HL-60 (cell line): Measurements from ENCODE around the gene LSAMP.
A peak's percentile ranks its signal among the peaks of the same experiment; 100 is the strongest.

Experiments used
- DNase-seq, 2 experiments: peaks; one replicate each; pipeline ENCODE4 v3.0.0-alpha.2; 2010 to 2020; ENCODE audit warnings: low read depth in 1 of 2, low spot score in 1 of 2
- H3K27ac ChIP-seq: fragments of 250-450 bp; sonication (Bioruptor Pico); replicated peaks from 2 replicates; pipeline ENCODE4 v1.5.1; 2020; ENCODE audit warnings: mild to moderate bottlenecking, moderate library complexity
- H3K27me3 ChIP-seq: fragments of 250-450 bp; sonication (Bioruptor Pico); 2 replicates; pipeline ENCODE4 v1.5.1; 2021; ENCODE audit warnings: mild to moderate bottlenecking, moderate library complexity; ENCODE audit not compliant: insufficient read depth, poor library complexity, severe bottlenecking
- H3K4me3 ChIP-seq: replicated peaks from 2 replicates; pipeline ENCODE4 v1.5.1; 2011; ENCODE audit warnings: mild to moderate bottlenecking, control low read depth, low read length; ENCODE audit not compliant: insufficient read depth
- GABPA ChIP-seq: IDR thresholded peaks from 2 replicates; pipeline ENCODE4 v1.6.1; 2012; ENCODE audit warnings: low read depth
- POLR2AphosphoS5 ChIP-seq: IDR thresholded peaks from 2 replicates; pipeline ENCODE4 v1.6.1; 2012; ENCODE audit warnings: low read depth
- SPI1 ChIP-seq: IDR thresholded peaks from 2 replicates; pipeline ENCODE4 v1.6.1; 2012; ENCODE audit warnings: low read depth, mild to moderate bottlenecking, borderline replicate concordance
- TF ChIP-seq, protein P1 (sequence below): IDR thresholded peaks from one replicate; pipeline ENCODE4 v1.5.1; 2011; ENCODE audit warnings: low read length, control low read depth, inconsistent platforms; ENCODE audit not compliant: insufficient read depth
- TF ChIP-seq, protein P2 (sequence below): IDR thresholded peaks from 2 replicates; pipeline ENCODE4 v1.6.1; 2012; ENCODE audit warnings: low read depth; ENCODE audit not compliant: insufficient replicate concordance

LSAMP gene

DNA sequence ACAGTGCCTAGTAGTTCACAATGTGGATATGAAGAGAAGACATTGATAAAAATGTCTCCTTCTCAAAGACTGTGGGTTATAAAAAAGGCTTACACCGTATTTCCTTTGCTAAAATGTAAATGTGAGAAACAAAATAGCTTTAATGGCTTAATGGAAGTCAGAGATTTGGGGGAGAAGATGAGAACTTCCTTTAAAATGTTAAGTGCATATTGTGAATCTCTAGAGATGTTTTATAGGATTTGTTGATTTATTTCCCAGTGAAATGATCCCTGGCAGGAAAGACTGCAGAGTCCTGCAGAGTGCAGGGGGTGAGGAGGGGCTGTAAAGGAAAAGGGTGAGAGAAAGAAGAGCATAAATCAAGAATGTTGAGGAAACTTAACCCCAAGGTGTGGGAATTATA, 516.9 kb downstream of the LSAMP start:
- H3K4me3 ChIP-seq = no peak overlapping the region
- no peak for TF ChIP-seq GABPA
- no peak for TF ChIP-seq SPI1
- TF ChIP-seq, protein P1, sequence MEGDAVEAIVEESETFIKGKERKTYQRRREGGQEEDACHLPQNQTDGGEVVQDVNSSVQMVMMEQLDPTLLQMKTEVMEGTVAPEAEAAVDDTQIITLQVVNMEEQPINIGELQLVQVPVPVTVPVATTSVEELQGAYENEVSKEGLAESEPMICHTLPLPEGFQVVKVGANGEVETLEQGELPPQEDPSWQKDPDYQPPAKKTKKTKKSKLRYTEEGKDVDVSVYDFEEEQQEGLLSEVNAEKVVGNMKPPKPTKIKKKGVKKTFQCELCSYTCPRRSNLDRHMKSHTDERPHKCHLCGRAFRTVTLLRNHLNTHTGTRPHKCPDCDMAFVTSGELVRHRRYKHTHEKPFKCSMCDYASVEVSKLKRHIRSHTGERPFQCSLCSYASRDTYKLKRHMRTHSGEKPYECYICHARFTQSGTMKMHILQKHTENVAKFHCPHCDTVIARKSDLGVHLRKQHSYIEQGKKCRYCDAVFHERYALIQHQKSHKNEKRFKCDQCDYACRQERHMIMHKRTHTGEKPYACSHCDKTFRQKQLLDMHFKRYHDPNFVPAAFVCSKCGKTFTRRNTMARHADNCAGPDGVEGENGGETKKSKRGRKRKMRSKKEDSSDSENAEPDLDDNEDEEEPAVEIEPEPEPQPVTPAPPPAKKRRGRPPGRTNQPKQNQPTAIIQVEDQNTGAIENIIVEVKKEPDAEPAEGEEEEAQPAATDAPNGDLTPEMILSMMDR = no peak
- no peak for TF ChIP-seq POLR2AphosphoS5
- TF ChIP-seq, protein P2, sequence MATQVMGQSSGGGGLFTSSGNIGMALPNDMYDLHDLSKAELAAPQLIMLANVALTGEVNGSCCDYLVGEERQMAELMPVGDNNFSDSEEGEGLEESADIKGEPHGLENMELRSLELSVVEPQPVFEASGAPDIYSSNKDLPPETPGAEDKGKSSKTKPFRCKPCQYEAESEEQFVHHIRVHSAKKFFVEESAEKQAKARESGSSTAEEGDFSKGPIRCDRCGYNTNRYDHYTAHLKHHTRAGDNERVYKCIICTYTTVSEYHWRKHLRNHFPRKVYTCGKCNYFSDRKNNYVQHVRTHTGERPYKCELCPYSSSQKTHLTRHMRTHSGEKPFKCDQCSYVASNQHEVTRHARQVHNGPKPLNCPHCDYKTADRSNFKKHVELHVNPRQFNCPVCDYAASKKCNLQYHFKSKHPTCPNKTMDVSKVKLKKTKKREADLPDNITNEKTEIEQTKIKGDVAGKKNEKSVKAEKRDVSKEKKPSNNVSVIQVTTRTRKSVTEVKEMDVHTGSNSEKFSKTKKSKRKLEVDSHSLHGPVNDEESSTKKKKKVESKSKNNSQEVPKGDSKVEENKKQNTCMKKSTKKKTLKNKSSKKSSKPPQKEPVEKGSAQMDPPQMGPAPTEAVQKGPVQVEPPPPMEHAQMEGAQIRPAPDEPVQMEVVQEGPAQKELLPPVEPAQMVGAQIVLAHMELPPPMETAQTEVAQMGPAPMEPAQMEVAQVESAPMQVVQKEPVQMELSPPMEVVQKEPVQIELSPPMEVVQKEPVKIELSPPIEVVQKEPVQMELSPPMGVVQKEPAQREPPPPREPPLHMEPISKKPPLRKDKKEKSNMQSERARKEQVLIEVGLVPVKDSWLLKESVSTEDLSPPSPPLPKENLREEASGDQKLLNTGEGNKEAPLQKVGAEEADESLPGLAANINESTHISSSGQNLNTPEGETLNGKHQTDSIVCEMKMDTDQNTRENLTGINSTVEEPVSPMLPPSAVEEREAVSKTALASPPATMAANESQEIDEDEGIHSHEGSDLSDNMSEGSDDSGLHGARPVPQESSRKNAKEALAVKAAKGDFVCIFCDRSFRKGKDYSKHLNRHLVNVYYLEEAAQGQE = no peak
- H3K27me3 ChIP-seq = no peaks in the 10 kb centered on the region
- no peak overlapping the region for H3K27ac ChIP-seq
- no peak for DNase-seq

DNA sequence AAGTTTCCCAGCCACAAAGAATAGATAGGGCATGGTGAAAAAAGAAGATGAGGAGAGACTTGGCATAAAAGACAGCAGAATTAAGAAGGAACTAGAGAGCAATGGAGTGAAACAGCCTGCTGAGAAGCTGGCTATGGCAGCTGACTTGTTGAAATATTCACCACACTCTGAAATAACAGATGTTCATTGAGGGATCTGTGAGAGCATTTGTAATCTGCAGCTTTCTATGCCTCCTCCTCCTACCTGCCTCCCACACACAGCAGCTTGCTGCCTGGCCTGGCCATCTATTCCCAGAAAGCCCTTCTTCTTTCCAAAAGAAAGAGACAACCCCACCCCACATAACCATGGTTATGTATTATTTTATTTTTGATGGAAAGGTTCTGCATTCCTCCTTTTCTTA, 518.1 kb downstream of the LSAMP start:
- H3K4me3 ChIP-seq = no peak overlapping the region
- no peak for TF ChIP-seq GABPA
- no peak for TF ChIP-seq POLR2AphosphoS5
- TF ChIP-seq SPI1 = no peak
- TF ChIP-seq, protein P2 = no peak
- TF ChIP-seq, protein P1 = no peak
- DNase-seq = no peak
- H3K27ac ChIP-seq = no peak overlapping the region
- no peaks in the 10 kb centered on the region for H3K27me3 ChIP-seq

DNA sequence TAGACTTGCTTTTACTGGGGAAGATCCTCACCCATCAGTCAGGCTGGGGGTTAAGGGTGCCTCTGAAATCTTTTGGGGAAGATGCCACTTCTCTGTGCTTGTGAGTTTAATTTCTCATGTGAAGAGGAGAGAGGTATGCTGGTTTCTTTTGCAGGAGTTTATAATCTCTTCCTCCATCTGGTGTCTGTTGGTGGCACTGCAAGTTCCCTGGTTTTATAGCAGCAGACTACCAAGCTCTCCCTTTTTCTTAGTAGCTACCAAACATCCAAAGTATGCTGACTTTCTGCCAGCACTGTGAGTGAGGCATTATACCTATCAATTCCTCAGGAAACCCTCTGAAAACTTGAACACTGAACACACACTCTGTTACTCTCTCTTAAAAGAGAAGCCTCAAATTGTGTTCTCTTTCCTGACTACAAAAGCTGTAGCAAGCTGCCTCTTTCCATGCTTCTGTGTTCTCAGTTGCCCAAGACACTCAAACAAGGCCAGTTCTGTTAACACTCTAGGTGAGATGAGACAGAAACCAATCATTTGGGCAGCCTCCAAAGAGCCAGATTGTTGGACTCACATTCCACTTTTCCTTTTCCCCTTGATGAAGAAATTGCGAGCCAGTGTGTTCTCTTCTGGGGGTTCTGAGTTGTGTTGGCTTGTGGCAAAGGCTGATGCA, 522.5 kb downstream of the LSAMP start:
- H3K4me3 ChIP-seq = no peak overlapping the region
- no peak overlapping the region for H3K27ac ChIP-seq
- H3K27me3 ChIP-seq = no peaks in the 10 kb centered on the region
- TF ChIP-seq POLR2AphosphoS5 = no peak
- TF ChIP-seq, protein P1 = peak; percentile 16
- no peak for DNase-seq

DNA sequence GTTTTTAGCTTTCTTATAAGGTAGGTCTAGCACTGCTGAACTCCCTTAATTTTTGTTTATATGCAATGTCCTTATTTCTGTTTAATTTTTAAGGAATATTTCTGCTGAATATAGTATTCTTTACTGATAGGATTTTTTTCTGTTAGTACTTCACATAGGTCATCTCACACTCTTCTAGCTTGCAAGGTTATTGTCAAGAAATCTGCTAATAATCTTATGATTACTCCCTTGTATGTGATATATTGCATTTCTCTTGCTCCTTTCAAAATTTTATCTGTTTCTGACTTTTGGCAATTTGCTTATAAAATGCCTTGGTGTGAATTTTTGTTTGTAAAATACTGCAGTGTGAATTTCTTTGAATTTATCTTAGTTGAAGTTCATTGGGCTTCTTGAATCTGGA, 523.6 kb downstream of the LSAMP start:
- Histone ChIP-seq H3K27ac (no peak overlapping the region), H3K27me3 (no peaks in the 10 kb centered on the region), H3K4me3 (no peak overlapping the region)
- DNase-seq = no peak
- TF ChIP-seq POLR2AphosphoS5 (no peak), GABPA (no peak), SPI1 (no peak)
- TF ChIP-seq, protein P2 = no peak
- TF ChIP-seq, protein P1 = no peak
